ENCODE results near the gene OR9Q2.

DNA sequence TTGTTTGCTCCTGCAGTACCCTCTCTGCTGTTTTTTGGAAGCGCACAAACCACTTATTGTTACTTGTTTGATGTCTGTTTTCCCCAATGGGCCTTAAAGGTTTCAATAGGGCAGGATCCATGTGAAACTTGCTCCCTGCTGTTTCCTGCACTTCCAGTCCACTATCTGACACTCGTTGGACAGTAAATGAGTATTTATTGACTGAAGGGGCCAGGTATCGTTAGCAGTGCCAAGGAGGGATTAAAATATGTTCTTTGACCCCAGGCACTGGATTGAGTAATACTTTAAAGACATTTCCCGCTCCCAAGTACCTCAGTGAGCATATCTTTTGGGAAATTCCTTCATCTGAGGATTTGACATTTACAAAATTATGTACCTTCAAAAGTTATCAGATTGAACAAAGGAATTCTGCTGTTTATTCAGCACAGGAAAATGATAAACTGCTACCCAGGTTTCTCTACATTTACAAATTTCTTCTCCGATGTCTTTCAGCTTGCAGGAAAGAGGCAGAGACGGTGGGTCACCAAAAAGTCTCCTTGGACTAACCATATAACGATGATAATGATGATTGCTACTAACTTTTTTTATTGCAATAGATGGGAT lies 23.3 kb upstream of the OR9Q2 start:
- TF ChIP-seq, protein P1, sequence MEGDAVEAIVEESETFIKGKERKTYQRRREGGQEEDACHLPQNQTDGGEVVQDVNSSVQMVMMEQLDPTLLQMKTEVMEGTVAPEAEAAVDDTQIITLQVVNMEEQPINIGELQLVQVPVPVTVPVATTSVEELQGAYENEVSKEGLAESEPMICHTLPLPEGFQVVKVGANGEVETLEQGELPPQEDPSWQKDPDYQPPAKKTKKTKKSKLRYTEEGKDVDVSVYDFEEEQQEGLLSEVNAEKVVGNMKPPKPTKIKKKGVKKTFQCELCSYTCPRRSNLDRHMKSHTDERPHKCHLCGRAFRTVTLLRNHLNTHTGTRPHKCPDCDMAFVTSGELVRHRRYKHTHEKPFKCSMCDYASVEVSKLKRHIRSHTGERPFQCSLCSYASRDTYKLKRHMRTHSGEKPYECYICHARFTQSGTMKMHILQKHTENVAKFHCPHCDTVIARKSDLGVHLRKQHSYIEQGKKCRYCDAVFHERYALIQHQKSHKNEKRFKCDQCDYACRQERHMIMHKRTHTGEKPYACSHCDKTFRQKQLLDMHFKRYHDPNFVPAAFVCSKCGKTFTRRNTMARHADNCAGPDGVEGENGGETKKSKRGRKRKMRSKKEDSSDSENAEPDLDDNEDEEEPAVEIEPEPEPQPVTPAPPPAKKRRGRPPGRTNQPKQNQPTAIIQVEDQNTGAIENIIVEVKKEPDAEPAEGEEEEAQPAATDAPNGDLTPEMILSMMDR (conservative IDR thresholded peaks at IDR 0.05; ENCODE audit: low read length) = no peak
- no peak for TF ChIP-seq EZH2phosphoT487 (IDR thresholded peaks at IDR 0.05; ENCODE audit: borderline replicate concordance, low read depth, low read length)

All from OCI-LY7 (cell line).